Measurements from ENCODE around the gene OSBPL5.

GRCh38 chr11:3181725-3182461 is 16.8 kb upstream of the OSBPL5 start:
- TF ChIP-seq USF1 (IDR thresholded peaks at IDR 0.05), result no peak
- no peak for TF ChIP-seq YY1 (IDR thresholded peaks at IDR 0.05; ENCODE audit: low read depth)
- TF ChIP-seq CREB1 (IDR thresholded peaks at IDR 0.05; ENCODE audit: low read depth), result no peak
- no peak for TF ChIP-seq CEBPB (IDR thresholded peaks at IDR 0.05)
- TF ChIP-seq ZBTB7A (IDR thresholded peaks at IDR 0.05; ENCODE audit: low read depth), result no peak
- TF ChIP-seq TEAD4 (IDR thresholded peaks at IDR 0.05), result no peak
- TF ChIP-seq TCF12 (IDR thresholded peaks at IDR 0.05; ENCODE audit: low read depth), result no peak
- no peak for TF ChIP-seq REST (IDR thresholded peaks at IDR 0.05; ENCODE audit: low read depth)
- no peak for TF ChIP-seq MAX (IDR thresholded peaks at IDR 0.05)
- no peak for TF ChIP-seq TAF1 (IDR thresholded peaks at IDR 0.05; ENCODE audit: low read depth)
- TF ChIP-seq EP300 (IDR thresholded peaks at IDR 0.05; ENCODE audit: borderline replicate concordance), result no peak

Data from Ishikawa (cell line).